Activated CD8-positive, alpha-beta memory T cell treated with anti-CD3 and anti-CD28 coated beads, Interleukin-2, amount 10 ng/mL, durations not matched to agents 7 days and 5 days (primary cell): ENCODE results near the gene GLP2R. TPM values are rescaled to one million over a fixed set of nuclear protein-coding genes. Genes with fewer than 3 reads are reported as not detected.
A peak's percentile ranks its signal among the peaks of the same experiment; 100 is the strongest.
"Not testable (repeated sequence)": the region's sequence is repeated elsewhere in the genome, so short reads cannot be mapped to it uniquely, and the experiment has no call there.

Experiments
- ATAC-seq: fragments of 150-1000 bp; cut with Tn5 transposase; one replicate; pipeline ENCODE4 v1.10.0; 2021; ENCODE audit warnings: moderate library complexity
- CTCF ChIA-PET: fragments of 350-600 bp; sonication (Branson Sonifier 250); formaldehyde crosslinking; loops from one replicate; lab custom pipeline; 2021; ENCODE audit warnings: antibody characterized with exemption; lab: Charles Lee
- DNase-seq: peaks from one replicate; pipeline ENCODE4 v3.0.0-alpha.2; 2020
- H3K27ac Mint-ChIP-seq: one replicate; pipeline ENCODE4 v1.8.0; 2021; ENCODE audit warnings: mild to moderate bottlenecking, mixed read lengths
- H3K27me3 Mint-ChIP-seq: one replicate; pipeline ENCODE4 v1.8.0; 2021; ENCODE audit warnings: mixed read lengths
- H3K36me3 Mint-ChIP-seq: one replicate; pipeline ENCODE4 v1.8.0; 2021; ENCODE audit warnings: mild to moderate bottlenecking, mixed read lengths
- H3K4me1 Mint-ChIP-seq: one replicate; pipeline ENCODE4 v1.8.0; 2021; ENCODE audit warnings: mixed read lengths
- H3K4me3 Mint-ChIP-seq: one replicate; pipeline ENCODE4 v1.8.0; 2021; ENCODE audit warnings: mild to moderate bottlenecking, moderate library complexity, mixed read lengths
- H3K9me3 Mint-ChIP-seq: one replicate; pipeline ENCODE4 v1.8.0; 2022; ENCODE audit warnings: low read depth, mixed read lengths
- total RNA-seq, 2 experiments: library from RNA; stranded (reverse); gene quantifications; one replicate each; pipeline ENCODE4 v1.2.3, GENCODE V29; 2021

The GLP2R gene
- total RNA-seq, 2 experiments from 2014 or later = not detected

- DNase-seq (no peak), ATAC-seq (no peak)
- H3K27ac Mint-ChIP-seq = no peak overlapping the region
- no peak overlapping the region for H3K4me3 Mint-ChIP-seq
- CTCF ChIA-PET = no interaction called here
- H3K27me3 Mint-ChIP-seq = no peaks in the 10 kb centered on the region
- H3K36me3 Mint-ChIP-seq = no peaks in the 10 kb centered on the region
- no peaks in the 10 kb centered on the region for H3K9me3 Mint-ChIP-seq
- H3K4me1 Mint-ChIP-seq = no peaks in the 10 kb centered on the region
Observed at GRCh38 chr17:9916108-9916507, 90.4 kb downstream of the GLP2R start.

GRCh38 chr17:9917131-9917530 is 91.4 kb downstream of the GLP2R start:
- Mint-ChIP-seq H3K27ac (no peak overlapping the region), H3K36me3 (no peaks in the 10 kb centered on the region), H3K4me3 (no peak overlapping the region), H3K27me3 (no peaks in the 10 kb centered on the region), H3K9me3 (no peaks in the 10 kb centered on the region), H3K4me1 (no peaks in the 10 kb centered on the region)
- DNase-seq (no peak), ATAC-seq (no peak)
- CTCF ChIA-PET = no interaction called here

GRCh38 chr17:9917801-9918200 is 92.1 kb downstream of the GLP2R start:
- H3K4me3 Mint-ChIP-seq = no peak overlapping the region
- ATAC-seq (no peak), DNase-seq (no peak)
- H3K4me1 Mint-ChIP-seq = no peaks in the 10 kb centered on the region
- H3K36me3 Mint-ChIP-seq = no peaks in the 10 kb centered on the region
- H3K9me3 Mint-ChIP-seq = no peaks in the 10 kb centered on the region
- CTCF ChIA-PET = no interaction called here
- no peaks in the 10 kb centered on the region for H3K27me3 Mint-ChIP-seq
- H3K27ac Mint-ChIP-seq = no peak overlapping the region

- CTCF ChIA-PET = no interaction called here
- Mint-ChIP-seq H3K36me3 (no peaks in the 10 kb centered on the region), H3K4me3 (no peak overlapping the region), H3K4me1 (no peaks in the 10 kb centered on the region), H3K27me3 (no peaks in the 10 kb centered on the region), H3K9me3 (no peaks in the 10 kb centered on the region), H3K27ac (no peak overlapping the region)
- ATAC-seq (no peak), DNase-seq (no peak)
Observed at GRCh38 chr17:9918352-9918751, 92.6 kb downstream of the GLP2R start.

- CTCF ChIA-PET = no interaction called here
- no peaks in the 10 kb centered on the region for H3K4me1 Mint-ChIP-seq
- no peak overlapping the region for H3K4me3 Mint-ChIP-seq
- H3K36me3 Mint-ChIP-seq = no peaks in the 10 kb centered on the region
- no peaks in the 10 kb centered on the region for H3K9me3 Mint-ChIP-seq
- DNase-seq (no peak), ATAC-seq (no peak)
- H3K27ac Mint-ChIP-seq = no peak overlapping the region
- H3K27me3 Mint-ChIP-seq = no peaks in the 10 kb centered on the region
Observed at GRCh38 chr17:9918804-9919352, 93.2 kb downstream of the GLP2R start.

GRCh38 chr17:9921216-9921615 is 95.5 kb downstream of the GLP2R start:
- H3K9me3 Mint-ChIP-seq, H3K27ac Mint-ChIP-seq, H3K4me1 Mint-ChIP-seq, H3K36me3 Mint-ChIP-seq, H3K27me3 Mint-ChIP-seq, ATAC-seq, H3K4me3 Mint-ChIP-seq, DNase-seq, CTCF ChIA-PET: not testable (repeated sequence)

- Mint-ChIP-seq H3K27ac (no peak overlapping the region), H3K36me3 (no peaks in the 10 kb centered on the region), H3K4me1 (no peaks in the 10 kb centered on the region), H3K9me3 (no peaks in the 10 kb centered on the region), H3K4me3 (no peak overlapping the region), H3K27me3 (no peaks in the 10 kb centered on the region)
- CTCF ChIA-PET = no interaction called here
- ATAC-seq (no peak), DNase-seq (no peak)
Observed at GRCh38 chr17:9922012-9922848, 96.5 kb downstream of the GLP2R start.

GRCh38 chr17:9924735-9925191 is 99.0 kb downstream of the GLP2R start:
- H3K27ac Mint-ChIP-seq = no peak overlapping the region
- ATAC-seq (peak; percentile 60), DNase-seq (no peak)
- H3K4me1 Mint-ChIP-seq = no peaks in the 10 kb centered on the region
- no peak overlapping the region for H3K4me3 Mint-ChIP-seq
- H3K9me3 Mint-ChIP-seq = no peaks in the 10 kb centered on the region
- H3K36me3 Mint-ChIP-seq = no peaks in the 10 kb centered on the region
- no peaks in the 10 kb centered on the region for H3K27me3 Mint-ChIP-seq
- CTCF ChIA-PET = interaction anchor here (0.6 to 2.1 kb wide), 14 partner anchors 10 to 695 kb away, joined by 3 to 19 read pairs (median 3); no protein-coding TSS in a partner anchor

- H3K9me3 Mint-ChIP-seq = no peaks in the 10 kb centered on the region
- no peaks in the 10 kb centered on the region for H3K36me3 Mint-ChIP-seq
- no peak overlapping the region for H3K27ac Mint-ChIP-seq
- DNase-seq (no peak), ATAC-seq (no peak)
- no peaks in the 10 kb centered on the region for H3K27me3 Mint-ChIP-seq
- H3K4me1 Mint-ChIP-seq = no peaks in the 10 kb centered on the region
- CTCF ChIA-PET = interaction anchor here (0.6 to 2.1 kb wide), 8 partner anchors 9 to 692 kb away, joined by 3 to 19 read pairs (median 4); no protein-coding TSS in a partner anchor
- no peak overlapping the region for H3K4me3 Mint-ChIP-seq
Observed at GRCh38 chr17:9925457-9925856, 99.7 kb downstream of the GLP2R start.

GRCh38 chr17:9926150-9926804 is 100.6 kb downstream of the GLP2R start:
- H3K27me3 Mint-ChIP-seq = no peaks in the 10 kb centered on the region
- H3K36me3 Mint-ChIP-seq = no peaks in the 10 kb centered on the region
- ATAC-seq (no peak), DNase-seq (no peak)
- CTCF ChIA-PET = interaction anchor here (0.6 to 1.2 kb wide), 2 partner anchors 175 to 691 kb away, joined by 4 read pairs; no protein-coding TSS in a partner anchor
- no peak overlapping the region for H3K4me3 Mint-ChIP-seq
- H3K9me3 Mint-ChIP-seq = no peaks in the 10 kb centered on the region
- H3K27ac Mint-ChIP-seq = no peak overlapping the region
- H3K4me1 Mint-ChIP-seq = no peaks in the 10 kb centered on the region

- Mint-ChIP-seq H3K36me3 (no peaks in the 10 kb centered on the region), H3K9me3 (no peaks in the 10 kb centered on the region), H3K27me3 (no peaks in the 10 kb centered on the region), H3K4me1 (no peaks in the 10 kb centered on the region), H3K4me3 (no peak overlapping the region), H3K27ac (no peak overlapping the region)
- no peak for ATAC-seq
- CTCF ChIA-PET = no interaction called here
- DNase-seq = no peak
Observed at GRCh38 chr17:9928601-9929333, 103.0 kb downstream of the GLP2R start.

- Mint-ChIP-seq H3K4me1 (no peaks in the 10 kb centered on the region), H3K27ac (no peak overlapping the region), H3K9me3 (no peaks in the 10 kb centered on the region), H3K36me3 (no peaks in the 10 kb centered on the region), H3K4me3 (no peak overlapping the region), H3K27me3 (no peaks in the 10 kb centered on the region)
- no peak for DNase-seq
- CTCF ChIA-PET = no interaction called here
- ATAC-seq = no peak
Observed at GRCh38 chr17:9929871-9930270, 104.1 kb downstream of the GLP2R start.

GRCh38 chr17:9931144-9931741 is 105.5 kb downstream of the GLP2R start:
- Mint-ChIP-seq H3K9me3 (no peaks in the 10 kb centered on the region), H3K4me1 (no peaks in the 10 kb centered on the region), H3K27me3 (no peaks in the 10 kb centered on the region), H3K27ac (no peak overlapping the region), H3K36me3 (no peaks in the 10 kb centered on the region), H3K4me3 (no peak overlapping the region)
- ATAC-seq (no peak), DNase-seq (no peak)
- CTCF ChIA-PET = no interaction called here
